Hematopoietic multipotent progenitor cell treated with erythropoietin and hydrocortisone succinate and interleukin-3 and kit ligand, for 4 days (in vitro differentiated cells): ENCODE results near the gene MAGOHB.
"Not testable (repeated sequence)": the region's sequence is repeated elsewhere in the genome, so short reads cannot be mapped to it uniquely, and the experiment has no call there.

Experiments
- DNase-seq: peaks from one replicate; pipeline ENCODE4 v3.0.0-alpha.2; 2015

MAGOHB gene

GRCh38 chr12:10612110-10612509 is 1.3 kb downstream of the MAGOHB start:
- DNase-seq, result no peak

GRCh38 chr12:10611258-10611657 is 2.2 kb downstream of the MAGOHB start:
- DNase-seq, result not testable (repeated sequence)

DNA sequence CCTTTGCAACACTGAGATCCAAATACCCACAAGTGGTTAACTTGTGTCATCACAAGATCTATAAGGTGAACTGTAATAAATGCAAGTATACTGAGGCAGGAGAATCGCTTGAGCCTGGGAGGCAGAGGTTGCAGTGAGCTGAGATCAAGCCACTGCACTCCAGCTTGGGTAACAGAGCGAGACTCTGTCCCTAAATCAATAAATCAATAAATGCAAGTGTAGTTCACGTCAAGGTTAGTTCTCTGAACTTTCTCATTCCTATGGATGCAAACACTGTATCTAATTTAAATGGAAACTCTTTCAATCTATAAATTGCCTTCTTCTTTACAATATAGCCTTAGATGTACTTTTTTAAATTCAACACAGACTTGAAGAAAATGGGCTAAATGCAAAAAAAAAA is 3.2 kb downstream of the MAGOHB start:
- DNase-seq, result no peak

DNA sequence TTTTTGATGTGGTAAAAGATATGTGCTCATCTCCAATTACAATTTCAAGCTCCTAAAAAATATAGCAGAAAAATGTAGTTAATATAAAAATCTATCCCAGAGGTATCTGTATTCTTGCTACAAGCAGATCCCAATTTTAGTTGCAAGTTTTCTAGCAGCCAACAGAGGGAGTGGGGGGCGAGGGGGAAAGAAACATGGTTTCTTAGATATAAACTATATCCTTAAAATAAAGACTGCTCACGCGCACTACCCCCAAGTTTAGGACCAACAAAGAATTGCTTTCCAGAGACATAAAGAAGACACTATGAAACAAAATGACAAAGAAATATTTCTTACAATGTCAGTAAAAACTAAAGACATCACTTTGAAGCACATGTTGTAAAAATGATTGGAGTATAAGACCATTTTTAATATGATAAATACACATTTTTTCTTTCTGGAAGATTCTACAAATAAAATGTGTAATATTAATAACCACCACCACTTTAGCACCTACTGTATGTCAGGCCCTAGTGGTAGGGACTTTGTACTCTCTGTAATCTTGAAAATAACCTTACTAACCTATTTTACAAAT is 5.4 kb downstream of the MAGOHB start:
- DNase-seq, result peak; percentile 76

- DNase-seq, result no peak
Observed at GRCh38 chr12:10601860-10602259, 11.5 kb downstream of the MAGOHB start.

GRCh38 chr12:10600988-10601387 is 12.4 kb downstream of the MAGOHB start:
- no peak for DNase-seq

DNA sequence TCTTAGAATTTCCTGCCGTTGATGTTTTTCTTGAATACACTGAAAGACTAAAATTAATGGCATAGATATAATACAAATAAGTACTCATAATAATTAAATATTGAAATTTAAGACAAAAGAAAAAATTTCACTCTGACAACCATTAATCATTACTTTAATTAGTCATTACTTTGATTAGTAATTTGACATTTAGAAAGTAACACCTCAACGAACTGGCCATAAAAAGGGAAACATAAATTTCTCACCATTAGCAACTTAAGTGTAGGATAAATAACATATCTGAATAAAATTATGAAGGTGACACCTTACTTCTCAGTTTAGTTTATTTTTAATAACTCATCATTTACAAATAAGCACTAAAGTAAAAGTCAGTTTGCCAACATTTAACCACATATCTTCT is 17.5 kb downstream of the MAGOHB start:
- DNase-seq, result no peak

GRCh38 chr12:10590966-10591365 is 22.4 kb downstream of the MAGOHB start:
- DNase-seq, result no peak

- DNase-seq, result no peak
Observed at GRCh38 chr12:10584415-10584814, 29.0 kb downstream of the MAGOHB start.

GRCh38 chr12:10582704-10583103 is 30.7 kb downstream of the MAGOHB start:
- no peak for DNase-seq

DNA sequence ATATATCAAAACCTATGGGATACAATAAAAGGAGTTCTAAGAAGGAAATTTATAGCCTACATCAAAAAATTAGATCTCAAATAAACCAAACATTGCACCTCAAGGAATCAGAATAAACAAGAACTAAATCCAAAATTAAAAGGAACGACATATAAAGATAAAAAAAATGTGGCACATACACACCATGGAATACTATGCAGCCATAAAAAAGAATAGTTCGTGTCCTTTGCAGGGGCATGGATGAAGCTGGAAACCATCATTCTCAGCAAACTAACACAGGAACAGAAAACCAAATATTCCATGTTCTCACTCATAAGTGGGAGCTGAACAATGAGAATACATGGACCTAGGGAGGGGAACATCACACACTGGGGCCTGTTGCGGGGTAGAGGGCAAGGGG is 31.3 kb downstream of the MAGOHB start:
- DNase-seq, result not testable (repeated sequence)

DNA sequence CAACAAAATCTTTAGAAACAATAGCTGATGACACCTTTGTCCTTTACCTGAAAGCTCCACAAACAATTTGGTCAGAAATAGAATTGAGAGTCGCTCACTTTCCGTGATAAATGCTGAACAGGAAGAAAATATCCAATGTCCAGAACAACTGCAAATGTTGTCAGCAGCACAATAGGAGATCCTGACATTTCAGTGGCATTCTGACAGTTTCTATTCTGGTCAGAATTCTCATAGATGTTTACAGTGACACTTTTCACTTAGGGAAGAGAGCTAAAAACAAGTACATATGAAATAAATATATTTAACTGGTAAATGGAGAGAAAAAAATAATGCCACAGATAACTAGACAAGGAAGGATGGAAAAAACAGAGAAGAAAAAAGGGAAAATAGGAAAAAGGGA is 39.1 kb downstream of the MAGOHB start:
- DNase-seq, result no peak

DNA sequence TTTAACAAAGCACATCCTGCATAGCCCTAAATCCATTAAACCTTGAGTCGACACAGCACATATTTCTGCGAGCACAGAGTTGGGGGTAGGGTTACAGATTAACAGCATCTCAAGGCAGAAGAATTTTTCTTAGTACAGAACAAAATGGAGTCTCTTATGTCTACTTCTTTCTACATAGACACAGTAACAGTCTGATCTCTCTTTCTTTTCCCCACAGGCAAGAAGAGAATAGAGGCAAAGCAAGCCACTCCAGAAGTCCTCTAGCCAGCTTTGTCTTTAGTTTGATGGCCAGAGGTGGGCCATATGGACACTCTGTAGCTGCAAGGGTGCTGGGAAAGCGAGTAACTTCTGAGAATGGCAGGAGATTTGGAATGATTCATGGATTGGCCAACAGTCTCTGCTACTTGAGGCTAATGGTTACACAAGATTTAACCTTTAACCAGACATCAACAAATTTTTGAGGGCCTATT is 41.4 kb downstream of the MAGOHB start:
- not testable (repeated sequence) for DNase-seq

- DNase-seq, result no peak
Observed at GRCh38 chr12:10571141-10571540, 42.3 kb downstream of the MAGOHB start.

DNA sequence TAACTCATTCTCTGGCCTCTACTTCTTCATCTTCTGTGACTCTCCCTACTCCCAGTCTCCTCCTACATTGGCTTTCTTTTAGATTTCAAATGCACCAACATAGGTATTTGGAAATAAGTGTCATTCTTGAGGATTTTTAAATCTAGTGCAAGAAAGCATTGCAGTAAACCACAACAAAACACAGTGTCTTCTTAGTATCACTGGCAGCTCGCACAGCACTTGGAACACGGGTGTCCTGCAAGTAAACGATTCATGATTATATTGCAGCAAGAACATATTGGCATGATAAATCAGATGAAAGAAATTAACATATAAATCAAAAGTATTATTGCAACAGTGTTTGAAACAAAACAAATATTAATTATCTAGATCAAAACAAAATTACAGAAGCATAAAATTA is 45.6 kb downstream of the MAGOHB start:
- DNase-seq, result no peak

- no peak for DNase-seq
Observed at GRCh38 chr12:10563966-10564365, 49.4 kb downstream of the MAGOHB start.

GRCh38 chr12:10563002-10563401 is 50.4 kb downstream of the MAGOHB start:
- no peak for DNase-seq

DNA sequence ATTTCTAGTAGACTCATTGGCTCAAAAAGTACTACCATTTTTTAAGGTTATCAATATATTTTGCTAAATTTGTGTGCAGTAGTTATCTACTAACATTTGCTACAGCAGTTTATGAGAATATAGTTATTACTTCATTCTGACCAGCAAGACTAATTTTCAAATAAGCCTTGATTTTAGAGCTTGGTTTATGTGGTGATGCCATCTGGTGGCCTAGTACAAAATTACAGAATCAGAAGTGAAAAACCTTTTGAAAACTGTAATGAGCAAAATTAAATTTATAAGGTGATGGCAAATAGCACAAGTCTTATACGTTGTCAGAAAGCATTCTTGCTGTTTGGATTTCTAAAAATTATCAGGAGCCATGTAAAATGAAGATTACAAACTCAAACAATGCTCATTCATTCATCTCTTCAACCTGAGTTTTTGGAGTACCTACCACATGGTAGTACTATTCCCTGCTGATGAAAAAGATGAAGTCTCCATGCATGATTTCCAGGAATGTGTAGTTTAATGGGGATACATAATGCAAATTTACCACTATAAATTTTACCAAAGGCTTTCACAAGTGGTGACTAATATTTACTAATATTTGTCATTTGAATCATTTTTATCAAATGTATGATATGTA is 51.0 kb downstream of the MAGOHB start:
- DNase-seq, result peak; percentile 74

DNA sequence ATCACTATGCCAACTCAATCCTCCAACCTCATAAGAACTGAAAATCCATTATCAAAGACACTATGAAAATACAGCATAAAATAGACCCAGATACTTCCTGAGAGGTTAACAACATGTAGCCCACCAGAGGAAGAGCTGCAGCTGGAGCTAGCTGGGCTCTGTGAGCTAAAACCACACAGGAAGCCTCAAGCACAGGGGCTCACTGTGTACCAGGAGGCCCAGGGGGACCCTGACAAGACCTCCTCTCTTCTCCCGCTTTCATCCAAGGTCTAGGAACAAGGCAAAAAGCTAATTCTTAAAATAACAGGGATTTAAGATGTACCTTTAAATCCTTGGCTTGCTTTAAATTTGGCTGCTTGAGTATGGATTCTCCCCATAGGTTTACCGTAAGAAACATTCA is 54.2 kb downstream of the MAGOHB start:
- peak; percentile 65 for DNase-seq

DNA sequence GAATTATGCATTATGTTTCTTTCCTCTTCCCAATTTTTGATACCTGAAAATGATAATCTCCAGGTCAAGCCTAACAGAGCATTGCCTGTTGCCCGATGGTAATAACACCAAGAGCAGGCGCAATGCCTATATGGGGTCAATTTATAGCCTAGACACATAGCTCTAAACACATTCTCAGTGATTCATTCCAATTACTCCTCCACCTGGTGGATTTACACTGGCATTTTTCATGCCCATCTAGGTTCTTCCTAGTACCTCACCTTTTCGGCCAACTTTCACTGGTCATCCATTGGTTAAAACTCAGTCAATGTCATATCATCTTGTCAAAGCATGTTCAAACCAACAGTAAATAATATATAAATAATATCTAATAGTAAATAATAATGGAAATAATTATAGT is 54.6 kb downstream of the MAGOHB start:
- DNase-seq, result no peak

DNA sequence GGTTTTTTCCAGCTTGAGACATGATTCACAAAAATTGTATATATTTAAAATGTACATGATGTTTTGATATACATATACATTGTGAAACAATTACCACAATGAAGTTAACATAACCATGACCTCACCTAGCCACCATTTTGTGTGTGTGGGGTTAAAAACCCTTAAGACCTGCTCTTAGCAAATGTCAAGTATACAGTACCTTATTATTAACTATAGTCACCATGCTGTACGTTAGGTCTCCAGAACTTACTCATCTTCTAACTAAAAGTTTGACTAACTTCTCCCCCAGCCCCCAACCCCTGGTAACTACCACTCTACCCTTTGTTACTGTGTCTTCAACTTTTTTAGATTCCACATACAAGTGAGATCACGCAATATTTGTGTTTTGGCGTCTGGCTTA is 55.1 kb downstream of the MAGOHB start:
- no peak for DNase-seq

GRCh38 chr12:10557766-10558165 is 55.6 kb downstream of the MAGOHB start:
- no peak for DNase-seq

DNA sequence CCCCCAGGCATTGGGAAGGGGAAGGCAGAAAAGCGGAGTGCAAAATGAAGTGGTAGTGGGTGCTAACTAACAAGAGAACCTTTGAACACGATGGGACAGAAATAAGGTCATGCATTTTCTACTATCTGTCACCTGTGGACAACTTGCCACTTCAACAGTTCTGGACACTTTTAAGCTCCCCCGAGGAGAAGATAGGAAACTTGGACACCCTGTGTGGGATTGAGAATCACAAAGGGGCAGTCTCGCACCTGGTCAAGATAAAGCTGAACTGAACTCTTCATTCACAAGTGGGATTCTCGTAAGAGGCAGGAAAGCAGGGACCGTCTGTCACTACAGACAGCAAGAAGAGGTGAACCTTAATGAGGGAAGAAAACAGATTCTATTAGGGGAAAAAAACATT is 56.1 kb downstream of the MAGOHB start:
- DNase-seq, result no peak

GRCh38 chr12:10554756-10555481 is 58.5 kb downstream of the MAGOHB start:
- DNase-seq, result no peak
